Suppressor macrophage treated with lipopolysaccharide for 1 hour (primary cell): ENCODE measurements around the gene CADM1.

ENCODE experiments used
- DNase-seq, 3 donors: peaks; one replicate each; pipeline ENCODE4 v3.0.0-alpha.2; 2020 to 2022

The CADM1 gene

DNA sequence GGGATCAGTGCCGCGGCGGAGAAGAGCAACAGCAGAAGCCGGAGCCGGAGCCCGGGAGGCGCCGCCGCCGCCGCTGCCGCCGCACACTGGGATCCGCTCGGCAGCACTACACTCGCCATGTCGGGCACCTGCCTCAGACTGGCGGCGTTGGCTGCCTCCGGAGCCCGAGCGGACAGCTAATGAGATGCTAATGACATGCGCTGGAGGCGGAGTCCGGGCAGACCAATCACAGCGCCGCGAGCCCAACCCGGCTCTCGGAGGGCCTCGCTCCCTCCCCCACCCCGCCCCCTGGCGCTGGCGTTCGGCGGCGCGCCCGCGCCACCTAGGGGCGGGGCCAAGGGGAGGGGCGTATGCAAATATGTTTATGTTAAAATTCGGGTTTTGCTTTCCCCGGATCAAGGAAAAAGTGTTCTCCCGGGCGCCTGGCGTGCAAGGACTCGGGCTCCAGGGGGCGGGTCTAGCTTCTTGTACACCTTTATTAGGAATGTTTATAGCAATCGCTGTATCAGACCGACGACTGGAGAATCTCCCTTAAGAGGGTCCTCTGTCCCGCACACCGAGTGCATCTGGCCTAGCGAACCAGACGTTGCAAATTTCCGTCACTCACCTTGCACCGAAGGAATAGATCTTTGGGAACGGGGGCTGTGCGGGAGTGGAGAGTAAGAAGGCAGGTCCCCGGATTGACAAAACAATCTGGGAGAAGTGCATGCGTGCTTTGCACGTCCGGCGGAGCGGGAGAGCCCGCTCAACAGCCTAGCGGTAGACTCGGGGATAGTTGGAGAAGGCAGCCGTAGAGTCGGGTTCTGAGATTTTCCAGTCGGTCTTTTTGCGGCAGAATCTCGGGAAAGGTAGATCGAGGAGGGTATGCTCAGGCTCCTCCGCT, at the start of gene CADM1:
TSS of gene CADM1 (minus strand) at position 140 of the 883 bp plus-strand sequence.
- DNase-seq = peak; percentile 93 to 97 (median 94)

DNA sequence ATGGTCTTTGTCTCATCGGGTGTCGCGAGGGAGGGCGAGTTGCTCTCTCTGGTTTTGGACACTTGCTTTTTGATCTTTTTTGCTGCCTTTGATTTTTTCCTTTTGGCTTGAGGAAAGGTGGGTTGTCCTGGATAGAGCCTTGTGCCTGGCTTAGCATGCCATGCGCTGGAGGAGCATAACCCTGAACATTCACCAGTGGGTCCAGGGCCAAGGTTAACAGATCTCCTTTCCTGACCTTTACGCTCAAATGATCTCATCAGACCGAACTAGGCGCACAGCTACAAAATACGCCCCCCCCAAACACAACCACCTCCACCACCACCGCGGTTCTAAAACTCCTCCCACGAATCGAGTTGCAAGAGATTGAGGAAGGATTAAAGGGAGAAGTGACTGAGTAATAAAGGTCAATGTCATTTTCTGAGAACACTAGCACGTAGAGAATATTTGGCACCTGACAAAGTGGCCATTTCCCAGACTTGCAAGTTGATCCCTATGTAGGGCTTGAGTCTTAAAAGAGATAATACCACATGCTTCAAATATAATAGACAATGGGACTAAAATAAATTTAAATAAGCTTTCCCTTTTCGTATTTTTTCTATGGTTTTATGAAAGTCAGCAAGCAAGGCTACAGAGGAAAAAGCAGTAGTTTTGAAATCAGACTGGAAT, 48.7 kb upstream of the CADM1 start:
- DNase-seq = no peak

DNA sequence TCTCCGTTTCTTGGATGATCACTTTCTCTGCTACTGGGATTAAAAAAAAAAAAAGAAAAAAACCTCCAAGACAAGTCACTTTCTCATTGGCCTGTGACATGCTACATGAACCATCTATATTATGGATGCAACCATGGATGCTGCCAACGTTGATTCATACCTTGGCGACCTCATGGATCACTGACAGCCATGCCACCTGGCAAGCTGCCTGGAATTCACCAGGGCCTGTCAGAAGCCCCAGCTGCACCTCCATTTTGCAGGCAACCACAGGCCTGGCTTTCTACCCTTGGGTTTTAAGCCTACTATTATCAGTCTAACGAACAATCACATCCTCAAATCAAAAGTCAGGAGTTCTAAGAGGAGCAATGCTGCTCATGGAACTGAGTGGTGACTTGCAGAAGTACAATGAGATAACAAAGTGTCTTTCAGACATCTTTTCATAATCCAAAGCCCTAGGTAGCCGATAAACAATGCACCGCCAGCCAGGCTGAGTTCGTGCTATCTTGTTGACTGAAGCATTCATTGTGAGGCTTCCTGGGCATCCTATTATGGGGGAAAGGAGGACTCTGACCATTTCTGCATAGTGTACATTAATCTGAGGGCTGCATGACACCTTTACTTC, 48.0 kb upstream of the CADM1 start:
- DNase-seq = no peak

DNA sequence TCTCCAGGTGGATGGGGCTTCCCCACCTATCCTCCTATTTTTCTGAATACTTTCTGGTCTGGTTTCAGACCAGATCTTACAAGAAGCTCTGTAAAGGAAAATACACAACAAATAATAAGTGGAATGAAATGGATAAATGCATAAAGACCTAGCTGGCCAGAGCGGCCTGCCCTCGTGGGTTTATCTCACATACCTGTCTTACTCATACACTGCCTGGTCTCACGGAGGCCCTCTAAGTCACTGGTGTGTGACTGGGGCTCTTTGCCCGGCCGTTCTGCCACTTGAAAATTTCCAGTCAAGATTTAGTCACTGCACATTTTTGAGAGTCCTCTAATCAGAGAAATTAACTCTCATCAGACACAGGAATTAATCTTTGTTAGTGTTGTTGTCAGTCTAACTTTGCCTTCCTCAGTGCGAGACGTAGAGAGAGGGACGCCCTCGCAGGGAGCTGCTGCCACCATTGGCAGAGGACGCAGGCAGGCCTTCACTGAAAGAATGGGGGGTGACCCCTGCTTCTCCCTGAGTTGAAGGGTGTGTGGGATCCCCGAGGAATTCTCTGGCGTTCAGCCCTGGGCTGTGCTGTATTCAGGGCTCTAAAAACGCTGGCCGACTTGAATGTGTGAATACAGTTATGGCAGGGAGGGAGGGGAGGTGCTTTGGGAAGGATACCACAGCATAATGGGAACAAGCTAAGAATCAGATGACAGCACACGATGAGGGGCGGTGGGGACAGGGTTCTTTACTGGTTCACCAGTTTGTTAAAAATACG, 46.3 kb upstream of the CADM1 start:
- DNase-seq = no peak

DNA sequence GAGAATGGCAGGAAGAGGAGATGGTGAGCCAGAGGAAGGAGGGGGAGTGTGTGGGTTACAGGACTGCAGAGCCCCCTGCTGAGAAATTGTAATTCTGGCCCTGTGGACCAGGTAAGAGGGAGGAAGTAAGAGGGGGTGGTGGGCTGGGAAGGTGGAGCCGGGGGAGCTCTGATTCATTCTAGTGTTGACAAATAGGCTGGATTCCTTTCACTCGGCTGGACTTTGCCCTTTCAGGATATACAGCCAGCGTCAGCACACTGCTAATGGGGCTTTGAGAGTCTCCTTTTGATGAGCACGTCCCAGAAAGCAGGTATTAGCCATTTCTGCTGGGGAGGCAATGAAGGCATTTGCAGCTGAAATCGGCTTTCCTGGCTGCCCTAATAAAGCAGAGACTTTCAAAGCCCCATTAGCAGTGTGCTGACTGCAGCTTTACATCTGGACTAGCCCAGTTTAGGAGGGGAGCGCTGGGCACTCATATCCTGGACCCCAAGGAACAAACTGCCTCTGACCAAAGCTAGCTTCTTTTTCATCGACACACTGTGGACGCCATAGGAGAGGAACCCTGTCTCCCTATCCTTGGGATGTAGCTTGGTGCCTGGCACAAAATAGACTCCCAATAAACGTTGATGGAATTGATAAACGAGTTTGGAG, 44.8 kb upstream of the CADM1 start:
- no peak for DNase-seq

DNA sequence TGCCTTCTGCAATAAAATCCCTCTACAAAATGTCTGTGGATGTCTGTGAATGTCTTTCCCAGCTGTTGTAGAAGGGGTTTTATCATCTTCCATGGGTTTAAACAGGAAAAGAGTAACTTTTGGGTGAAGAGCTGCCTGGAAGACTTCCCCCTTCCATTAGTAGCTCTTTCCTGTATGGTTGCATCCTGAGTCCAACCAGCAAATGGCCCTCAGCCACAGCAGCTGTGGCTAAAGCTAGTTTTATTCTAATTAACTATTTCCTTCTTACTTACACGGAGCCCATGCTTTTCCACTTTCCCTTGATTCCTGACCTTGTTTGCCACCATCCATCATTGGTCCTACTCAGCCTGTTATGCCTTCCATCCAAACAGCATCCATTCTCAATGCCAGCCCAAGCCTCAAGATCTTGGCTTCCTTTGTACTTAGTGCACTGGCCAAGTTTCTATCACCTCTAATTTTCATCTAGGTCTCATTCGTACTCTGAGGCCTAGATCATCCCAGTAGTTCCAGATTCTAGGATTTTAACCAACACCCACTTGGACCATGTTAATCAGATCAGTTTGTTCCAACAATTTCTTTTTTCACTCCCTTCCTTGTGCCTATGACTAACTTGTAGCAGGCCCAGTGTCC, 41.5 kb upstream of the CADM1 start:
- no peak for DNase-seq

DNA sequence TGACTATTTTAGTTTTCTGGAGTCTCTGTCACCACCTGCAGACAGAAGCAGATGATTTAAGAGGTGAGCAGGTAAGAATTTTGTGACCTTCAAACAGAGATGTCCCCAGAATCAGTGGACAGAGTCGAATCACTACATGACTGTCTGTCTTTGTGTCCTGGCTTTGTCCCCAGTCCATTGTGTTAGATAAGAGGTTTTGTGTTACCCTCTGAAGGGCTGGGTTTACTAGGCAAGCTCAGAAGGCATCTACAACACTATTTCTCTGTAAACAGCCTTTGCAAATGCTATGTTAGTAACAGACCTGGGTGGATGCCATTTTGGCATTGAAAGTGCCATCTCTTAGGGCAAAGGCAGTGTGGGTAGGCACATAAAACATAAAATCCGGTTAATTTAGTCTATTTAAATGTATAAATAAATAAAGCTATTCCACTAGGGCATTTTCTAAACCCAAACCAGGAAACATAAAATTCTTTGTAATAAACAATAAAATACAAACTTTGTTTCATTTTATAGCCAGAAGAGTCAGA, 40.3 kb upstream of the CADM1 start:
- DNase-seq = no peak

DNA sequence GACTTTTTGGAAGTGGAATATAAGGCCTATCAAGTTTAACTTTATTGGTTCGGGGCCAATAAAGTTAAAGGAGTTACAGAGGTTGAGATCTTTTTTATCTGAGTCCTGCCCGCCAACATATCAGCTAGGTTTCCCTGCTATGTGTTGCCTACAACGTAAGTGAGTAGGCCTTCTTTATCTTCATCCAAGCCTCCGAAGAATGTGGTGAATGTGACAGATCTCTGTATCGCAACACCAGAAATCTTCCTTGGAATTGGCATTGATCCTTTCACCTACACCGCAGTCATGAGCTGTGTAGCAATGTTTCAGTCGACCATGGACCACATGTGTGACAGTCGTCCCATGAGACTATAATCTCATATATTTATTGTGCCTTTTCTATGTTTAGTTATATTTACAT, 37.3 kb upstream of the CADM1 start:
- no peak for DNase-seq

DNA sequence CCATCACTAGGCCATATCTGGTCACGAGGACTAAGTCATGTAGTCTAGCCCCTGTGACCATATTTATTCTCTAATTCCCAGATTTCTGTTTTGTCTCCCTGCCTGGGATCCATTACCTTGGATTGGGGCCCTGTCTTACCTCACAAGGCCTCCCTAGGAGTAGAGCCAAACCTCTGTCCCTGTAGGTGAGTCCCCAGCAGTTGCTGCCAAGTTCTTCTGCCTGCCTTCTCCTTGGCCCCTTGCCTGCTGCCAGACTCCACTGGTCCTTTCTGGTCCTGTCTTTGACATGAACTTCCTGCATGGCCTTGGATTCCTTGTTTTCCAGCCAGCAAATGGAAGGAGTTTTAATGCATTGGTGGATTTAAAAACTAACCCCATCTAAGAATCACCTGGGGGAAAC, 35.6 kb upstream of the CADM1 start:
- no peak for DNase-seq

DNA sequence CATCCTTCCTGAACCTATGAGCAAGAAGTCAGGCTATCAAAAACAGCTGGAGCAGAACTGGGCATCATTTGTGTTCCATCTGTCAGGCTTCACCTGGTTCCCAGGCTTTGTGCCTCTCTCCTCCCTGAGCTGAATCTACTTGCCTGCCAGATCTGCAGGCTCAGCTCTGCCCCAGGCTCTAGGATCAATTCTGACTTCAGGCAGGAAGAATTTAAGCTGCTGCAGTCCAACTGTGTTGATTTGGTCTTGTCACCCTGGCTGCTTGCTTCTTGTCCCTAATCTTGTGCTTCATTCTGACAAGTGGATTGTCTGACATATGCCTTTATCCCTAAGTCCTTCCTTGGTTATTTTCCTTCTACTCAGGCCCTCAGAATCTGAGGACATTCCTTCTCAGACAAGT, 31.6 kb upstream of the CADM1 start:
- no peak for DNase-seq

DNA sequence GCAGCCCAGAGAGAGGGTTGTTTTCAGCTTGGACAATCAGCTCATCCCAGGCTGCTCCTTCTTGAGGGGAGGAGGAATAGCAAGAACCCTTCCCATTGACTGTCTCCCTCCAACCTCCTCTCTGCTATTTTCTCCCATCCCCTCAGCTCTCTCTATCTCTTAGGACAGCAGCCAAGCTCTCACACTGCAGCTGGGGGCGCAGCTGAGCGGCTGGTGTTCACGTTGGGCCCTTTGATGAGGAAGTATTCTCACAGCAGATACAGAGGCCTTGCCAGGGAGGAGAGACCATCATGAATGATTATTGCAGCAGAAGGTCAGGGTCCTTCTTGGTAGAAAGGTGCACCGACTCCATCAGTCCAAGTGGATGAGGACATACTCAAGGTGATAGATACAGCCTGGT, 26.5 kb upstream of the CADM1 start:
- peak in 2 of 3 donors; percentile 37 to 38 for DNase-seq

DNA sequence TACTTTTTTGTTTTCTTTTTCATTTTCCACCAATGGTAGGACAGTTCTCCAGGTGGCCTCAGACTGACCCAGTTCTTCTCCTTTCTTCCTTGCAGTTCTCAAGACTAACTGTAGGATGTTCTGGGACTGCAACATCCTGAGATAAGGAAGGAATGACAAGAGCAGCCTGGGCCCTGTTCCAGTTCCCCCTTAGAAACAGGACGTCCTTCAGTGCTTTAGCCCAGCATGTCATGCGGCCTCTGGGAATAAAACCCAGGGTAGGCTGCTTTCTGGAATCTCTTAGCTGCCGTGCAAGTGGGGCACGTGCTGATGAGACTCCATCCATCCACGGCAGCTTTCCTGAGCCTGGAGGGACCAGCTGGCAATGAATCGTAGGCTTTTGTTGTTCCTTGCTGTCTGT, 24.0 kb upstream of the CADM1 start:
- DNase-seq = no peak

DNA sequence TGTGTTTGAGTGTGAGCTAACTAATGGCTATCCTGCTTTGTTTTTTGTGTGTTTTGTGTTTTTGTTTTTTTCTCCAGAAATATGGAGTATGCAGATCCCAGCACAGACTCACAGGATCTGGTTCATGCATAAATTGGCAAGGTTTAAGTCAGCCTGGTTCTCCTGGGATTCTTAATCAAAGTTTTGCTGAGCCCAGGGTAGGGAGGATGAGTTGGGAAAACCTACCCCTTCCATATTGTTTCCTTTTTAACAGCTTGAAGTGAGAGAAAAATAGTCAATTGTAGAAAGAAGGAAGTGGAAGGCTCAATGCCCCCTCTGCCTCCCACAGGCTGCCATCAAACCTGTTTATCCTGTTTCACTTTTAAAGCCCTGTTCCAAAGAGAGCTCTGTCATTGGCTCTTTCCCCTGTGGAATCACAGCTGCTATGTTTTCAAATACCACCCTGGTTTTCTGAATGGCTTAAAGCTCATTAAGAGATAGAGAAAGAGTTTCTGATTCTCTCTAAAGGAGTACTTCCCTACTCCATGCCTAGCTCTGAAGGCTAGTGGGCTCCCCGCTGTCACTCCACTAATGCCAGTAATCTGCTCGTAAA, 23.4 kb upstream of the CADM1 start:
- DNase-seq = peak in 1 of 3 donors; percentile 4

DNA sequence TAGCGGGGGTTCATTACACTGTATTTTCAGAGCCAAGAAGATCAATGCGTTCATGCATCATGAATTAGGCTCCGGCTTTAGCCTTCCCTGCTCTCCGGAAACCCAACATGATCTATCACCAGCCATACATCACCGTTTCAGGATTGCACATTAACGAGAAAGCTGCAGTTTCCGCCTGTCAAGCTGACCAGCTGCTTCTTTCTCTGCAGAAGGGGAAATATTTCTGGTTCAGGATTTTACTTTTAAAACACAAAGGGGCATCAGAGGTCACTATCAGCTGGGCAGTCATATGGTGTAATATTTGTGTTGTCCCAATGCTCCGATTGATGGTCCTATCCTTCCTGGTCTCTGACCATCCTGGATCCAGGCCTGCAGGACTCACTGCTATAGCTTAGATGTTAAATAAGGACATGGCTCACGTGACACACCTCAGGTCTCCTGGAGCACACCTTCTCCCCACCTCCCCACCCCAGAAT, 21.4 kb upstream of the CADM1 start:
- no peak for DNase-seq

DNA sequence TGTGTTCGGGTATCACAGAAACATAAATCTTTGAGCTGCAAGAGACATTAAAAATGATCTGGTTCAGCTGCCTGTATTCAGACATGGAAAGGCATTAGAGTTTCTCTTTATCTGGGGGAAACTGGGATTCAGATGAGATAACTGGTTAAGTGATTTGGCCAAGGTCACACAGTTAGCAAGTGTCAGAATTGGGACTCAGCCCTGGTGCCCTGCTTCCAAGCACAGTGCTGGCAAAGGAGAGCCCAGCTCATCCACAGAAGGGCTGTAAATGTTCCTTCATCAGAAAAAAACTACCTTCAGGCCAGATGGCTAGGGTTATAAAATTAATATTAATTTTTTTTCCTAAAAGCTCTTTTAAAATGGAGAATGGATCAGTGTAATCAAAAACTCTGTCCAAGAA, 20.4 kb upstream of the CADM1 start:
- no peak for DNase-seq

DNA sequence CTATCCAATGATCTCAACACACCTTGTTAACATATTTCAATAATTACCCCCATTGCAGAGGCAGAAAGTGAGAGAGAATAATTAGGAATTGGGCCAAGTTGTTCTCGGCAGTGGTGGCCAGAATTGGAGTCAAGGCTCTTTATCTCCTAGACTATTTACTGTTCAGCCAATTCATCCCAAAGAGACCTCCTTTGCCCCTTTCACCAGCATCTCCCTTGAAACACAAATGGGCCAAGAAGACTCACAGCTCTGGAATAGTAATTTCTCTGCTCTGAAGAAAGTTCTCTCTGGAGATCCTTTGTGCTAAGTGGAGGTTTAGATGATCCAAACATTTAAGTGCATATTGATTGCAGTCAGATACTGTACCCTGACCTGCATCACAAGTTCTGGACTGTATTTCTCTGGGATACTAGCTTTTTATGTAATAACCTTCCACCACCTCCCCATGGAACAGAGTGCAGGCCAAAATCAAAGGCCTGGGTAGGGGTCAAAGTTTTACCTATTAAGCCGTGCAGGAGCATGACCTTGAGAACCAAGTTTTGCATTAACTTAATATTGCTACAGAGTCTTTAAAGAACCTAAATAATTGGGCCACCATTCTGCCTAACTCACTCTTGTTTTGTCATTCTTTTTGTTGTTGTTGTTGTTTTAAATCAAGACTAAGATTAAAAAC, 19.6 kb upstream of the CADM1 start:
- no peak for DNase-seq

DNA sequence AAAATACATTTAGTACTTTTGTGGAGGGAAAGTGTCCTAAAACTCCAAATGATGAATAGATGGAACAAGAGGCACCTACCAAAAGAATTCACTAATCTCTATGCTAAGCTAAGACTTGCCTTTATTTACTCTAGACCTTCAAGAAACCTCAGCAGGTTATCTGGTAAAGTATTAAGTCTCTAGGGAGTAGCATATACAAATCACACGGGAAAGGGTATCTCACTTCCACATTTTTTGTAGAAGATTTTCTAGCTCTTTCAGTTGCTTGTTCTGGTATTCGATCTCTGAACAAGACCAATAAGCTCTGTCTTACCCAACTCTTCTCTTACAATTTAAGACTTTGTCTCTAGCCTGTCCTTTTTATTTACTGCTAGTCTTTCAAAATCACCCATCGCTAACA, 18.1 kb upstream of the CADM1 start:
- DNase-seq = no peak

DNA sequence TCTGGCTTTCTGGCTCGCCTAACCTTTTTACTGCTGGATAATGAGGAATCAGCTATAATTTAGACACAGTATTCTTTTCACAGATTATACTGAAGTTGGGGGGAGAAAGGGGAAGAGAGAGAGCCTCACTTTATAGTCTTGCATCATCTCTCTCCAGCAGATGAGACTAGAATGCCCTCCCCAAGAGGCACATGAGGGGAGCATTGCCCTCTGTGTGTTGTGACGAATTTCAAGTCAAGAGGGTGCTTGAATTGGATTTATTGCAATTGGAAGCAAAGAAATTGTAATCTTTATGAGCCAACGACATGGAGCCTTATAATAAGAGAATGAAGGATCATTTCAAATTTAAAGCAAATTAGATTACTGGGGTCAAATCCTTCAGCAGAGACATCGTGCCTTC, 17.6 kb upstream of the CADM1 start:
- DNase-seq = no peak

DNA sequence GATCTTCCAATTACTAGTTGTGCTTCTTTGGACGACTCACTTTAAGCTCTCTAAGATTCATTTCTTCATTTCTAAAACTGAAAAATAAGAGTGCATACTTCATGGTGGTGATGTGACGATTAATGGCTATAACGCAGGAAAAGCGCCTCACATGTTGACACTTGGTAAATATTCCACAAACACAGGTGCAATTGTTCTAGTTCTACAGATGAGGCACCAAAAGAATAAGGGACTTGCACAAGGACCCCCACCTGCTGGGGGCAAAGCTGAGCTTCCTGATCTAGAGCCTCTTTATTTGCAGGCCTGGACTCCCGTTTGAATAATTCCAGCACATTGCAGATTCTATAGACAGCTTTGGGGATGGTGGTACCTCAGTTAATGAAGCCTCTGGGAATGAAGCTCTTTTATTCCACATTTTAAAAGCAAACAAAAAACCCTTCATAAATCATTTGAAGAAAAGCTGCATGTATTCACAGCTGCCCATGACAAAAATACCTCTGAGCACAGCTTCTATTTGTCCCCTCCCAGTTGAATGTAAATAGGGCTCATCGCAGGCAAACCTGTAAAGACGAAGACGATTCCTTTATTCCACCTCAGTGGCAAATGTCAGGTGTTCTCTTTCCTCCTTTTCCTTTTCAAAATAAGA, 14.9 kb upstream of the CADM1 start:
- DNase-seq = no peak
